GM18907 (cell line): ENCODE data around the gene PAXX.
A peak's percentile ranks its signal among the peaks of the same experiment; 100 is the strongest.
"Not testable (repeated sequence)": the region's sequence is repeated elsewhere in the genome, so short reads cannot be mapped to it uniquely, and the experiment has no call there.

Experiments used
- ATAC-seq: cut with Tn5 transposase; IDR thresholded peaks from one replicate; pipeline ENCODE4 v1.9.1; 2021; ENCODE audit warnings: mild to moderate bottlenecking, moderate library complexity; ENCODE audit not compliant: unreplicated experiment

The PAXX gene

DNA sequence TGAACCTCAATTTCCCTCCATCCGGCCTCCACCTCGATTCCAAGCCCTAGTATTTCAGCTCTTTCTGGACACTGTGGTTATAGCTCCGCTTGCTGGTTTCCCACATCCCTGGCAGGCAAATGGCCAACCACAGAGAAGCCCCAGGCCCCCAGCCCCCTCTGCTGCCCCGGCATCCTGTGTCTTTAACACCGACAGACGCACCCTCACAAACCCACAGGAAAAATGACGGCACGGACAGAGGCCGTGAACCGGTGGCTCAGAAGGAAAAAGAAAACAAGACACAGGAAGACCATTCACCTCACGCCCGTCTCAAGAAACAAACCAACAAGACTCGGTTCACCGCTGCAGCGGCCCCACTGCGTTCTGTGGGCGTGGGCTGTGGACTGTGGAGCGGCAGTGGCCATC lies 5.6 kb downstream of the PAXX start:
- ATAC-seq = no peak

GRCh38 chr9:137000177-137000930 lies 8.1 kb downstream of the PAXX start:
- peak; percentile 65 for ATAC-seq

- no peak for ATAC-seq
Observed at GRCh38 chr9:137001857-137002645, 9.8 kb downstream of the PAXX start.

- ATAC-seq = no peak
Observed at GRCh38 chr9:137002646-137003041, 10.4 kb downstream of the PAXX start.

GRCh38 chr9:137004285-137004684 lies 12.1 kb downstream of the PAXX start:
- not testable (repeated sequence) for ATAC-seq

DNA sequence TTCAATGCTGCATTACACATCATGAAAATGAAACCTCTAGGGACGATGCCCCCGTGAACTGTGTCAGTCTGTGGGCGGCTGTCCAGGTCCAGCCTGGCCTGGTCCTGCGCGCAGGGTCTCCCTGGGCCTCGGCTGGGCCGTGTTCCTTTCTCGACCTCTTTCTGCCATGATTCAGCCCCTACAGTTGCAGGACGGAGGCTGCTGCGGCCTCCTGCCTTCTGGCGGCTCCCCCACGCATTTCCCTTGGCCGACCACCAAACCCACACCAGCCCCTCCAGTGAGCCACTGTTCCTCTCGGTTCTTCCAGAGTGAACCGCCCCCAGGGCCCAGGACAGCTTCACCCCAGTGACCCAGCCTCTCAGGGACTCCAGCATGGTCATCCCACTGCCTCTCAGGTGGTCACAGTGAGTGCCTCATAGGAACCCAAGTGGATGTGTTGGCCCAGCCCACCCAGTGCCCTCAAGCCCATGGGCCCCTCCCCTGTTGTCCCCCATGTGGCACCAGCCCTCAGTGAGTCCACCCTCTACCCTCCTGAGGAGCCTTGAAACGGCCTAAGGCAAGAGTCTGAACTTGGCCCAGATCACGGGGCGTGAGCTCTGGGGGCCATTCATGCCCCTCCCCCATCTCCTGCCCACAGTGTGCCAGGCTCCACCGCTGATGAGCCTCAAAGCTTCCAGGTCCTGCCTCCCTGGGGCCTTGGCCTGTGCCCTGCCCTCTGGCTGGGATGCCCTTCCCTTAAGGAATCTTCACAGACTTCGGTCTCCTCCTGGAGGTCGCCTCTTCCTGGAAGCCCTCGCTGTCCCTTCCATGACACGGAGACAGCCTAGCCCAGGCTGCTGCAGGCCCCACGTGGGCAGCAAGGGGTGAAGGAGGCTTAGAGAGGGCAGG lies 14.1 kb downstream of the PAXX start:
- no peak for ATAC-seq

GRCh38 chr9:137007108-137007815 lies 15.0 kb downstream of the PAXX start:
- no peak for ATAC-seq

DNA sequence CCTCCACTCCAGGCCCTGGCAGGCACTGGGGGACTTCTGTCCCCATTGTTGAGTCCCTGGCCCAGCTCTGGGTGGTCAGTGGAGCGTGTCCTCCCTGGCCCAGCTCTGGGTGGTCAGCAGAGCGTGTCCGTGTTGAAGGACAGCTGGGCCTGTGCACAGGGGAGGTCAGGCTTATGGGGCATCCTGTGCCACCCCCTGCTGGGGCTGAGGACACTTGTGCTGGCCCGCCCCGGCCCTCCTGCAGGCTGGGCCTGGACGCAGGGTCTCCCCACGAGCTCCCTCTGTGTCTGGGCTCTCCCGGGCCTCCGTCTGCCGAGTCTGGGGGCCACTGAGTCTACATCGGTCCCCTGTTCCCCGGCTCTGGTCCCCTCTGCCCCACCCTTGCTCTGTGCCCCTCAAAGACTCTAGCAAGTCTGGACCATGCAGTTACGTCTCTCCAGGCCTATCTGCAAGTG lies 15.6 kb downstream of the PAXX start:
- no peak for ATAC-seq

DNA sequence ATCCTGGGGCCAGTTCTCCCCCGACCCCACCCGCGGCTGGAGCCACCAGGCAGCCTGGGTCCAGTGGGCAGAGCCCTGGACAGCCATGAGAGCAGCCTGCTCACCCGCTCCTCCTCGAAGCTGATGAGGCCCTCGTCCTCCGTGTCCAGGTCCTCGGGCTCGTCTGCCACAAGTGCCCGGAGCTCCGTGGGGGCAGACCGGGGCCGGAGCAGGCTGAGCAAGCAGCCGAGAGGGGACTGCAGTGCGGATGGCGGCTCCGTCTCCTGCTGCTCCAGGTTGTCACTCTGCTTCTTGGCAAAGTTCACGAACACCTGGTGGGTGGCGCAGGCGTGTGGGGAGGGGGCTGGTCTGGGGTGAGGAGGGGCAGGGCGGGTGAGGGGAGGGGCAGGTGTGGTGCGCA lies 16.1 kb downstream of the PAXX start:
- no peak for ATAC-seq

GRCh38 chr9:137009217-137009616 lies 17.0 kb downstream of the PAXX start:
- no peak for ATAC-seq

- ATAC-seq = no peak
Observed at GRCh38 chr9:137009938-137010732, 17.9 kb downstream of the PAXX start.

- no peak for ATAC-seq
Observed at GRCh38 chr9:137011156-137011555, 18.9 kb downstream of the PAXX start.

GRCh38 chr9:137011907-137012675 lies 19.9 kb downstream of the PAXX start:
- ATAC-seq = no peak

- no peak for ATAC-seq
Observed at GRCh38 chr9:137012694-137013570, 20.7 kb downstream of the PAXX start.

- ATAC-seq = no peak
Observed at GRCh38 chr9:137013571-137013940, 21.3 kb downstream of the PAXX start.

- ATAC-seq = no peak
Observed at GRCh38 chr9:137014166-137014565, 21.9 kb downstream of the PAXX start.

- ATAC-seq = no peak
Observed at GRCh38 chr9:137014776-137015539, 22.7 kb downstream of the PAXX start.
